Naive thymus-derived CD8-positive, alpha-beta T cell (primary cell): ENCODE measurements around the gene DOCK10. TPM values are rescaled to one million over a fixed set of nuclear protein-coding genes. Genes with fewer than 3 reads are reported as not detected.
A peak's percentile ranks its signal among the peaks of the same experiment; 100 is the strongest.

ENCODE experiments used
- ATAC-seq, 2 donors: fragments of 150-1000 bp; cut with Tn5 transposase in 1 of 2; sonication (Bioruptor Pico), chemical (Tn5 transposase) in 1 of 2; 1 replicate in 1 of 2; 2 replicates in 1 of 2; pipeline ENCODE4 v1.10.0; 2021; ENCODE audit warnings: mild to moderate bottlenecking in 2 of 2, moderate library complexity in 2 of 2
- POLR2A ChIA-PET: fragments of 350-600 bp; sonication (Branson Sonifier 250); formaldehyde crosslinking; loops from one replicate; lab custom pipeline; 2021; ENCODE audit warnings: antibody characterized with exemption; lab: Charles Lee
- DNase-seq, 10 donors: peaks; one replicate each; pipeline versions ENCODE4 v3.0.0 to v3.0.0-alpha.2; 2020 to 2022
- H3K27ac Mint-ChIP-seq, 10 donors: one replicate each; pipeline ENCODE4 v1.8.0; 2020 to 2022; ENCODE audit warnings: mild to moderate bottlenecking in 10 of 10, mixed read lengths in 10 of 10, moderate library complexity in 4 of 10, inconsistent platforms in 1 of 10
- H3K27me3 Mint-ChIP-seq, 5 donors: one replicate each; pipeline ENCODE4 v1.8.0; 2021 to 2022; ENCODE audit warnings: mixed read lengths in 5 of 5
- H3K36me3 Mint-ChIP-seq, 3 donors: one replicate each; pipeline ENCODE4 v1.8.0; 2020 to 2022; ENCODE audit warnings: mixed read lengths in 3 of 3, mild to moderate bottlenecking in 2 of 3, inconsistent platforms in 1 of 3
- H3K4me1 Mint-ChIP-seq, 4 donors: one replicate each; pipeline ENCODE4 v1.8.0; 2021 to 2022; ENCODE audit warnings: mixed read lengths in 4 of 4
- H3K4me3 Mint-ChIP-seq, 10 donors: one replicate each; pipeline ENCODE4 v1.8.0; 2020 to 2022; ENCODE audit warnings: mild to moderate bottlenecking in 10 of 10, mixed read lengths in 10 of 10, moderate library complexity in 6 of 10, inconsistent platforms in 1 of 10
- H3K9me3 Mint-ChIP-seq, 9 donors: one replicate each; pipeline ENCODE4 v1.8.0; 2020 to 2022; ENCODE audit warnings: mixed read lengths in 9 of 9, mild to moderate bottlenecking in 3 of 9, inconsistent platforms in 1 of 9, moderate library complexity in 1 of 9
- polyA plus RNA-seq, 3 donors: library from polyadenylated mRNA; unstranded; fragments of 300-500 nt; fragmentation: Illumina TruSeq; gene quantifications; one replicate each; pipeline ENCODE4 v1.2.3, GENCODE V29; 2021
- total RNA-seq, 8 experiments: library from RNA in 2 of 8; stranded (reverse) in 2 of 8; gene quantifications; one replicate each; pipeline ENCODE4 v1.2.3 and lab custom pipeline; 2021 to 2026

Gene DOCK10
- 100 to 1,000 TPM; 165 to 180 TPM for total RNA-seq
- polyA plus RNA-seq: 10 to 100 TPM; 34.1 to 57.9 (median 47.8) TPM
- total RNA-seq (lab: John Stamatoyannopoulos, UW): 422 to 844 (median 556) reads per million in 6 experiments

DNA sequence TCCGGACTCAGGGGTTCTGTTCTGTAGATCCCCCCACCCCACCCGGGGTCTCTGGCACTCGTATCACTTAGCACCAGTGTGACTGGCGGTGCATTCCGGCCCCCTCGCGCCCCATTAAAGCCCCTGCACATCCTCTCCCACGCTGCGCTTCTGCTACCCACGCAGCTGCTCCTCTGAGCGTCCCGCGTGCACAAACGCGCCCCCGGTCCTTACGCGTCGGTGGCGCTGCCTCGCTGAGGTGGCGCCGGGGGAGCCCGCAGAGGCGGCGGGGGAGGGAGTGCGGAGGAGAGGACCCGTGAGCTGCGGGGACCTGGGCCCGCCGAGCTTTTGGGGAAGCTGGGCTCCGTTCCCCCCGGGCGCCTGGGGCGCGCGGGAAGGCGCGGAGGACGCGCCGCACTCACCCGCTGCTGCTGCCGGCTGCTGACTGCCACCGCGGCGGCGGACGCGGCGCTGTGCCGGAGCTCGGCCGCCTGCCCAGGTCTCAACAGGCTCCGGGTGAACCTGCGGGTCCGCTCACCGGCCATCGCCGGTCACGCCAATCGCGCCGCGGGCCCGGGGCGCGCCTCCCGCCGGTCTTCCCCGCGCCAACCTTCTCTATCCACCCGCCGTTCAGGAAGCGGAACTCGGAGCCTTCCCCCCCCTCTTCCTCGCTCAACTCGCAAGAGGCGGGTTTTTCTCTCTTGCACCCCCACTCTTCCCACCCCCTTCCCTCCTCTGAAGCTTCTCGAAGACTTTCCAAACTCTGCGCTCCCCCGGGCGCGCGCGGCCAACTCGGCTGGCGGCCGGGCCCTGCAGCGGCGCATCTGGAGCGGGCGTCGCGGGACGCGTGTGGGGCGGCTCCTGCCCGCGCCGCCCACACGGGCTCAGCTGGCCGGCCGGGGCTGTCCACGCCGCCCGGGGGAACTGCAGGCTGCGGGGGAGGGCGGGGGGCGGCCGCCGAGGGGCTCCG lies at the start of gene DOCK10:
Gene DOCK10, minus strand, starts transcription at position 618 of the 949 bp plus-strand sequence. Its CDS starts 94 bp downstream, at position 524.
- peaks cover 0 to 6% (median 3%) of the 10 kb centered on the region in 3 donors for H3K36me3 Mint-ChIP-seq
- peak; percentile 40 to 73 (median 52) for DNase-seq
- ATAC-seq: peak; percentile 70
- peaks cover 38 to 56% (median 54%) of the 10 kb centered on the region in 4 donors for H3K4me1 Mint-ChIP-seq
- POLR2A ChIA-PET: interaction anchor here (0.5 to 5.8 kb wide), 12 partner anchors 8 to 108 kb away, joined by 3 to 64 read pairs (median 4); no protein-coding TSS in a partner anchor
- H3K4me3 Mint-ChIP-seq: peak within 1 kb of the TSS; percentile 93 to 100 (median 99)
- no peaks in the 10 kb centered on the region for H3K9me3 Mint-ChIP-seq
- peak within 1 kb of the TSS; percentile 90 to 100 (median 98) for H3K27ac Mint-ChIP-seq
- H3K27me3 Mint-ChIP-seq: no peaks in the 10 kb centered on the region

- Mint-ChIP-seq H3K27ac (no peak overlapping the region), H3K27me3 (no peaks in the 10 kb centered on the region), H3K9me3 (peaks cover 0 to 4% (median 0%) of the 10 kb centered on the region in 9 donors), H3K4me3 (no peak overlapping the region), H3K36me3 (peaks cover 0 to 2% (median 0%) of the 10 kb centered on the region in 3 donors), H3K4me1 (peaks cover 3 to 14% (median 12%) of the 10 kb centered on the region in 4 donors)
- DNase-seq: no peak
- no peak for ATAC-seq
- POLR2A ChIA-PET: no interaction called here
These were observed 49.1 kb upstream of the DOCK10 start for GRCh38 chr2:225091336-225091735.

DNA sequence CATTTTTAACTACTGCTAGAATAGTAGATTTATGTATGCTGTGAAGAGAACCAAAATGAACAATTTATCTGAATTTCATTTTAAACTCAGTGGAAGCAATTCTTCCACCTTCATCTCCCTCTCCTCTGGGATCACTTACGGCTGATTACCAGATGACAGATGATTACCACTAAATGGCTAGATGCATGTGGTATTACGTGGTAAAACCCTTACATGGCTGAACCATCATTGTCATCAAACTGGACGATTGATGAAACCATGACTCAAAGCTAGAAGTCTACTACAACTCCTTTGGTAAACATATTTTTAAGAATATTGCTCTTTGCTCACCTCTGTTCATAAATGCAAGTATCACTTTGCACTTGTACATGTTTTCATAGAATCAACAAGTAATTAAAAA lies 48.5 kb upstream of the DOCK10 start:
- no peak for DNase-seq
- no peaks in the 10 kb centered on the region for H3K27me3 Mint-ChIP-seq
- peaks cover 0 to 4% (median 0%) of the 10 kb centered on the region in 9 donors for H3K9me3 Mint-ChIP-seq
- H3K4me1 Mint-ChIP-seq: peaks cover 6 to 17% (median 15%) of the 10 kb centered on the region in 4 donors
- peaks cover 0 to 2% (median 0%) of the 10 kb centered on the region in 3 donors for H3K36me3 Mint-ChIP-seq
- no peak overlapping the region for H3K27ac Mint-ChIP-seq
- ATAC-seq: no peak
- POLR2A ChIA-PET: no interaction called here
- no peak overlapping the region for H3K4me3 Mint-ChIP-seq

GRCh38 chr2:225086915-225087314 lies 44.6 kb upstream of the DOCK10 start:
- H3K27ac Mint-ChIP-seq: peak overlapping the region in 8 of 10 donors; percentile 47 to 89 (median 64)
- POLR2A ChIA-PET: no interaction called here
- DNase-seq (peak in 1 of 10 donors; percentile 2), ATAC-seq (no peak)
- H3K4me3 Mint-ChIP-seq: peak overlapping the region; percentile 20 to 81 (median 66)
- H3K27me3 Mint-ChIP-seq: no peaks in the 10 kb centered on the region
- H3K9me3 Mint-ChIP-seq: no peaks in the 10 kb centered on the region
- no peaks in the 10 kb centered on the region for H3K36me3 Mint-ChIP-seq
- H3K4me1 Mint-ChIP-seq: peaks cover 9 to 19% (median 15%) of the 10 kb centered on the region in 4 donors

DNA sequence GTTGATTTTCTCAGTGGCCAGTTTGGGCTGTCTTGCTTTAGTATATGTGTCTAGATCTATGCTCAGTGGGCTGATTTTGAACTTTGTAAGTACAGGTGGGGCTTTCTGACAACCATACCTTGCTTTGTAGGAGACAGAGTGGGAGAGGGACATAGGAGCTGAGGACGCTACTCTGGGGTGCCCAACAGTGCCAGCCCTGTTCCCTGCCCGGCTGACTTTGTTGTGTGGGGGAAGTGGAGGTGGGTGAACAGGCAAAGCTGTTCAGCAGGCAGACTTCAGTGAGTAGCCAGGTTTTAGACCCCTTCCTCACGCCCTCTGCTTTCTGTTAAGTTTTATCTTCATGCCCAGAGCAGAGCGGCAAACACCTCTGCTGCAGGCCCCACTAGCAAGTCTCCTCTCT lies 44.2 kb upstream of the DOCK10 start:
- Mint-ChIP-seq H3K36me3 (no peaks in the 10 kb centered on the region), H3K4me3 (peak overlapping the region in 4 of 10 donors; percentile 3 to 75 (median 44)), H3K27me3 (no peaks in the 10 kb centered on the region), H3K9me3 (no peaks in the 10 kb centered on the region), H3K4me1 (peaks cover 9 to 19% (median 14%) of the 10 kb centered on the region in 4 donors), H3K27ac (peak overlapping the region in 7 of 10 donors; percentile 3 to 72 (median 47))
- ATAC-seq (no peak), DNase-seq (no peak)
- POLR2A ChIA-PET: no interaction called here

GRCh38 chr2:225083276-225083675 lies 41.0 kb upstream of the DOCK10 start:
- Mint-ChIP-seq H3K9me3 (no peaks in the 10 kb centered on the region), H3K4me1 (peaks cover 9 to 14% (median 13%) of the 10 kb centered on the region in 4 donors), H3K27me3 (no peaks in the 10 kb centered on the region), H3K27ac (peak overlapping the region in 2 of 10 donors; percentile 7 to 11), H3K4me3 (no peak overlapping the region), H3K36me3 (no peaks in the 10 kb centered on the region)
- ATAC-seq: no peak
- DNase-seq: no peak
- POLR2A ChIA-PET: no interaction called here

- Mint-ChIP-seq H3K9me3 (peaks cover 0 to 2% (median 0%) of the 10 kb centered on the region in 9 donors), H3K27ac (no peak overlapping the region), H3K4me1 (peaks cover 5 to 11% (median 8%) of the 10 kb centered on the region in 4 donors), H3K36me3 (no peaks in the 10 kb centered on the region), H3K27me3 (no peaks in the 10 kb centered on the region), H3K4me3 (no peak overlapping the region)
- ATAC-seq (no peak), DNase-seq (no peak)
- POLR2A ChIA-PET: no interaction called here
These were observed 33.9 kb upstream of the DOCK10 start for GRCh38 chr2:225076125-225076524.

GRCh38 chr2:225074919-225075681 lies 32.8 kb upstream of the DOCK10 start:
- Mint-ChIP-seq H3K27ac (peak overlapping the region in 2 of 10 donors; percentile 20 to 57), H3K4me1 (peaks cover 5 to 11% (median 9%) of the 10 kb centered on the region in 4 donors), H3K36me3 (no peaks in the 10 kb centered on the region), H3K4me3 (no peak overlapping the region), H3K9me3 (peaks cover 0 to 2% (median 0%) of the 10 kb centered on the region in 9 donors), H3K27me3 (no peaks in the 10 kb centered on the region)
- ATAC-seq (no peak), DNase-seq (no peak)
- POLR2A ChIA-PET: no interaction called here

GRCh38 chr2:225074366-225074765 lies 32.1 kb upstream of the DOCK10 start:
- no peaks in the 10 kb centered on the region for H3K36me3 Mint-ChIP-seq
- peaks cover 6 to 12% (median 10%) of the 10 kb centered on the region in 4 donors for H3K4me1 Mint-ChIP-seq
- H3K27ac Mint-ChIP-seq: peak overlapping the region in 1 of 10 donors; percentile 74
- ATAC-seq (no peak), DNase-seq (no peak)
- POLR2A ChIA-PET: no interaction called here
- no peaks in the 10 kb centered on the region for H3K27me3 Mint-ChIP-seq
- peaks cover 0 to 2% (median 0%) of the 10 kb centered on the region in 9 donors for H3K9me3 Mint-ChIP-seq
- no peak overlapping the region for H3K4me3 Mint-ChIP-seq

DNA sequence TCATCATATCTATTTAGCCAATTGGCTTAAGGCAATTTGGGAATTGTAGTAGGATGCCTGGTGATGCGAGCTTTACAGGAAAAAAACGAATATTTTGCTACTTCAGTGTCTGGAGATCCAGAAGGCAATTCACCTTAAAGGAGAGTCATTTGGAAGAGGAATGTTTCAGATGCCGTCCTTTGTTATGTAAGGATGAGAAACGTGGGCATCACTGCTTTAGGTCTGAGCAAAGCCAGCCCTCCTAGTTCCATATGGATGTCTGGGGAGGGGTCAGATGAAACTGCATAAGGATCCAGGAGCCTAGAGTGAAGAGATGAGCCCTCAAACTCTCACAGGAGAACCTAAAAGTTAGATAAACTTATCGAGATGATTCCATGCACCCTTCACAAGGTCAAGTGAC lies 30.9 kb upstream of the DOCK10 start:
- Mint-ChIP-seq H3K4me3 (no peak overlapping the region), H3K36me3 (peaks cover 0 to 7% (median 5%) of the 10 kb centered on the region in 3 donors), H3K9me3 (peaks cover 0 to 6% (median 2%) of the 10 kb centered on the region in 9 donors), H3K27me3 (no peaks in the 10 kb centered on the region), H3K27ac (peak overlapping the region in 1 of 10 donors; percentile 1), H3K4me1 (peaks cover 7 to 15% (median 12%) of the 10 kb centered on the region in 4 donors)
- POLR2A ChIA-PET: no interaction called here
- ATAC-seq (no peak), DNase-seq (no peak)

DNA sequence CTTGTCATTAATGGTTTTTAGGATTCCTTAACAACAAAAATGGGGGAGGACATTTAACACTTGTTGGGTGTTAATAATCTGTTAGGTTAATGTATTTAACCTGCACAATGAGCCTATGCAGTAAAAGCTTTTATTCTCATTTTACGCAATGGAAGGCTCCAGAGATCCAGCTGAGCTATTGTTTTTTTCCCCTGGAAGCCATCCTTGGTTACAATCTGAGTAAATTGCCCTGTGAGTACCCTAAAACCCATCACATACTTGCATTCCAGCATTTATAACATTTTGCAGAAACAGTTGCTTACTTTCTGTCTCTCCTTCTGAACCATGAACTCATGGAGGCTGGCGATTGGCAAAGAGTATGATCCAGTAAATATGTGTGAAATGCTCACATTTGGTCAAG lies 30.2 kb upstream of the DOCK10 start:
- H3K27ac Mint-ChIP-seq: no peak overlapping the region
- H3K4me3 Mint-ChIP-seq: no peak overlapping the region
- H3K9me3 Mint-ChIP-seq: peaks cover 0 to 13% (median 6%) of the 10 kb centered on the region in 9 donors
- no peaks in the 10 kb centered on the region for H3K27me3 Mint-ChIP-seq
- H3K4me1 Mint-ChIP-seq: peaks cover 7 to 13% (median 11%) of the 10 kb centered on the region in 4 donors
- H3K36me3 Mint-ChIP-seq: peaks cover 0 to 12% (median 9%) of the 10 kb centered on the region in 3 donors
- POLR2A ChIA-PET: no interaction called here
- DNase-seq (no peak), ATAC-seq (no peak)

- peaks cover 10 to 22% (median 18%) of the 10 kb centered on the region in 4 donors for H3K4me1 Mint-ChIP-seq
- no peak overlapping the region for H3K4me3 Mint-ChIP-seq
- no peaks in the 10 kb centered on the region for H3K27me3 Mint-ChIP-seq
- ATAC-seq (no peak), DNase-seq (no peak)
- no peak overlapping the region for H3K27ac Mint-ChIP-seq
- H3K36me3 Mint-ChIP-seq: peaks cover 0 to 22% (median 17%) of the 10 kb centered on the region in 3 donors
- POLR2A ChIA-PET: interaction anchor here (1.0 kb wide), 1 partner anchor 29 kb away, joined by 3 read pairs; the partner anchor contains the start of gene DOCK10
- H3K9me3 Mint-ChIP-seq: peaks cover 0 to 24% (median 12%) of the 10 kb centered on the region in 9 donors
These were observed 28.5 kb upstream of the DOCK10 start for GRCh38 chr2:225070811-225071210.
